ENCODE results near the gene LRP6.

DNA sequence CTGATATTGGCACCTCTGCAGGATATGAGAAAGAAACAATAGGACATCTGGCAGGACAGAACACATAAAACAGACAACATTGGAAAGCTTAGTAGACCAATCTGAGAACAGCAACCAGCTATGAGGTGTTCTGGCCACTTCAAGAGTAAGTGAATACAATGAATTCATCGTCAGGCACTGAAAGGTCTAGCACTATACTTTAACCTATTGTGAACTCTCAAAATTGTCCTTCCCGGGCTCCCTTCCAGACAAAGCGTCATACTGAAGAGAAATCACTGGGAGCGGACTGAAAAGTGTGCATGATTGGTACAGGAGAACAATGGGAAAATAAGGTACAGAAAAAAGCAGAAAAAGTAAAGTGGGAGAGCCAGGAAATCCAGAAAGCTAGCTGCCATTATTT, 75.8 kb downstream of the LRP6 start:
- no peak for TF ChIP-seq CTCF (conservative IDR thresholded peaks at IDR 0.05; ENCODE audit: low read length)
- TF ChIP-seq EZH2phosphoT487 (IDR thresholded peaks at IDR 0.05; ENCODE audit: borderline replicate concordance) = no peak

Data from Loucy (cell line).